ENCODE data around the gene ZFYVE9. TPM values are rescaled to one million over a fixed set of nuclear protein-coding genes. Genes with fewer than 3 reads are reported as not detected.
A peak's percentile ranks its signal among the peaks of the same experiment; 100 is the strongest.
"Not testable (repeated sequence)": the region's sequence is repeated elsewhere in the genome, so short reads cannot be mapped to it uniquely, and the experiment has no call there.

ZFYVE9 gene
- total RNA-seq = 21.9 and 48.9 TPM in 2 replicates

- DNase-seq (ENCODE audit: low read depth) = peak; percentile 25
Observed at GRCh38 chr1:52141513-52142219, at the start of gene ZFYVE9. ZFYVE9 (plus strand) TSS chr1:52142089; CDS start chr1:52233207, 91,118 bp downstream.

- not testable (repeated sequence) for DNase-seq (ENCODE audit: low read depth)
Observed at GRCh38 chr1:52094300-52094699, 47.6 kb upstream of the ZFYVE9 start.

GRCh38 chr1:52096216-52096615, 45.7 kb upstream of the ZFYVE9 start:
- DNase-seq (ENCODE audit: low read depth) = no peak

GRCh38 chr1:52098139-52098871, 43.6 kb upstream of the ZFYVE9 start:
- DNase-seq (ENCODE audit: low read depth) = no peak

GRCh38 chr1:52102336-52103013, 39.4 kb upstream of the ZFYVE9 start:
- DNase-seq (ENCODE audit: low read depth) = no peak

- DNase-seq (ENCODE audit: low read depth) = no peak
Observed at GRCh38 chr1:52111492-52111891, 30.4 kb upstream of the ZFYVE9 start.

- DNase-seq (ENCODE audit: low read depth) = no peak
Observed at GRCh38 chr1:52112489-52112888, 29.4 kb upstream of the ZFYVE9 start.

- DNase-seq (ENCODE audit: low read depth) = no peak
Observed at GRCh38 chr1:52119301-52120079, 22.4 kb upstream of the ZFYVE9 start.

GRCh38 chr1:52122384-52122783, 19.5 kb upstream of the ZFYVE9 start:
- no peak for DNase-seq (ENCODE audit: low read depth)

- no peak for DNase-seq (ENCODE audit: low read depth)
Observed at GRCh38 chr1:52123622-52124021, 18.3 kb upstream of the ZFYVE9 start.

GRCh38 chr1:52125736-52126359, 16.0 kb upstream of the ZFYVE9 start:
- no peak for DNase-seq (ENCODE audit: low read depth)

- peak; percentile 67 for DNase-seq (ENCODE audit: low read depth)
Observed at GRCh38 chr1:52127181-52128180, 14.4 kb upstream of the ZFYVE9 start.

- DNase-seq (ENCODE audit: low read depth) = peak; percentile 89
Observed at GRCh38 chr1:52139817-52140540, 1.9 kb upstream of the ZFYVE9 start.

GRCh38 chr1:52140633-52141512, 1.0 kb upstream of the ZFYVE9 start:
- no peak for DNase-seq (ENCODE audit: low read depth)

- peak; percentile 11 for DNase-seq (ENCODE audit: low read depth)
Observed at GRCh38 chr1:52142220-52143183, 613 bp downstream of the ZFYVE9 start.

GRCh38 chr1:52145137-52145536, 3.2 kb downstream of the ZFYVE9 start:
- DNase-seq (ENCODE audit: low read depth) = peak; percentile 26

- DNase-seq (ENCODE audit: low read depth) = not testable (repeated sequence)
Observed at GRCh38 chr1:52150445-52150844, 8.6 kb downstream of the ZFYVE9 start.

All from renal cortical epithelial cell (primary cell).